ENCODE results near the gene P2RY8.
A peak's percentile ranks its signal among the peaks of the same experiment; 100 is the strongest.
"Not testable (repeated sequence)": the region's sequence is repeated elsewhere in the genome, so short reads cannot be mapped to it uniquely, and the experiment has no call there.

The P2RY8 gene

GRCh38 chrX:1524874-1525582, 12.0 kb downstream of the P2RY8 start:
- DNase-seq = no peak
- in situ Hi-C loops (cut with MboI; ENCODE audit: low pct_unique_long_range_greater_than_20kb, low sequenced_read_pairs) = no loop called here

- DNase-seq; in situ Hi-C loops (cut with MboI; ENCODE audit: low pct_unique_long_range_greater_than_20kb, low sequenced_read_pairs): not testable (repeated sequence)
Observed at GRCh38 chrX:1522905-1523304, 14.1 kb downstream of the P2RY8 start.

GRCh38 chrX:1521459-1521956, 15.5 kb downstream of the P2RY8 start:
- peak; percentile 100 for DNase-seq
- in situ Hi-C loops (cut with MboI; ENCODE audit: low pct_unique_long_range_greater_than_20kb, low sequenced_read_pairs) = no loop called here

GRCh38 chrX:1520350-1520749, 16.6 kb downstream of the P2RY8 start:
- in situ Hi-C loops (cut with MboI; ENCODE audit: low pct_unique_long_range_greater_than_20kb, low sequenced_read_pairs) = no loop called here
- DNase-seq = no peak

GRCh38 chrX:1519022-1519497, 17.9 kb downstream of the P2RY8 start:
- DNase-seq = no peak
- in situ Hi-C loops (cut with MboI; ENCODE audit: low pct_unique_long_range_greater_than_20kb, low sequenced_read_pairs) = no loop called here

- in situ Hi-C loops (cut with MboI; ENCODE audit: low pct_unique_long_range_greater_than_20kb, low sequenced_read_pairs) = no loop called here
- DNase-seq = peak; percentile 63
Observed at GRCh38 chrX:1518512-1518911, 18.5 kb downstream of the P2RY8 start.

GRCh38 chrX:1516596-1517104, 20.3 kb downstream of the P2RY8 start:
- no peak for DNase-seq

GRCh38 chrX:1511829-1512228, 25.2 kb downstream of the P2RY8 start:
- in situ Hi-C loops (cut with MboI; ENCODE audit: low pct_unique_long_range_greater_than_20kb, low sequenced_read_pairs) = no loop called here
- no peak for DNase-seq

More at GRCh38 chrX:1516596-1517104, 20.3 kb downstream of the P2RY8 start:
- in situ Hi-C loops (cut with MboI; ENCODE audit: low pct_unique_long_range_greater_than_20kb, low sequenced_read_pairs) = no loop called here

GRCh38 chrX:1511150-1511549, 25.8 kb downstream of the P2RY8 start:
- in situ Hi-C loops (cut with MboI; ENCODE audit: low pct_unique_long_range_greater_than_20kb, low sequenced_read_pairs) = no loop called here
- DNase-seq = no peak

GRCh38 chrX:1507511-1508463, 29.2 kb downstream of the P2RY8 start:
- in situ Hi-C loops (cut with MboI; ENCODE audit: low pct_unique_long_range_greater_than_20kb, low sequenced_read_pairs) = no loop called here
- peak; percentile 88 for DNase-seq

GRCh38 chrX:1506916-1507315, 30.1 kb downstream of the P2RY8 start:
- in situ Hi-C loops (cut with MboI; ENCODE audit: low pct_unique_long_range_greater_than_20kb, low sequenced_read_pairs) = no loop called here

GRCh38 chrX:1502853-1503252, 34.1 kb downstream of the P2RY8 start:
- in situ Hi-C loops (cut with MboI; ENCODE audit: low pct_unique_long_range_greater_than_20kb, low sequenced_read_pairs) = no loop called here
- no peak for DNase-seq

More at GRCh38 chrX:1506916-1507315, 30.1 kb downstream of the P2RY8 start:
- DNase-seq = no peak

GRCh38 chrX:1502241-1502640, 34.7 kb downstream of the P2RY8 start:
- DNase-seq = peak; percentile 96
- in situ Hi-C loops (cut with MboI; ENCODE audit: low pct_unique_long_range_greater_than_20kb, low sequenced_read_pairs) = no loop called here

- DNase-seq = peak; percentile 66
- in situ Hi-C loops (cut with MboI; ENCODE audit: low pct_unique_long_range_greater_than_20kb, low sequenced_read_pairs) = no loop called here
Observed at GRCh38 chrX:1500701-1501624, 36.0 kb downstream of the P2RY8 start.

- in situ Hi-C loops (cut with MboI; ENCODE audit: low pct_unique_long_range_greater_than_20kb, low sequenced_read_pairs) = no loop called here
- no peak for DNase-seq
Observed at GRCh38 chrX:1496076-1496475, 40.9 kb downstream of the P2RY8 start.

- DNase-seq = peak; percentile 89
- in situ Hi-C loops (cut with MboI; ENCODE audit: low pct_unique_long_range_greater_than_20kb, low sequenced_read_pairs) = no loop called here
Observed at GRCh38 chrX:1493877-1494510, 43.0 kb downstream of the P2RY8 start.

- DNase-seq = peak; percentile 74
- in situ Hi-C loops (cut with MboI; ENCODE audit: low pct_unique_long_range_greater_than_20kb, low sequenced_read_pairs) = no loop called here
Observed at GRCh38 chrX:1493412-1493811, 43.6 kb downstream of the P2RY8 start.

- DNase-seq = no peak
- in situ Hi-C loops (cut with MboI; ENCODE audit: low pct_unique_long_range_greater_than_20kb, low sequenced_read_pairs) = no loop called here
Observed at GRCh38 chrX:1492421-1493012, 44.5 kb downstream of the P2RY8 start.
